Measurements from ENCODE around the gene ARL2BP.

DNA sequence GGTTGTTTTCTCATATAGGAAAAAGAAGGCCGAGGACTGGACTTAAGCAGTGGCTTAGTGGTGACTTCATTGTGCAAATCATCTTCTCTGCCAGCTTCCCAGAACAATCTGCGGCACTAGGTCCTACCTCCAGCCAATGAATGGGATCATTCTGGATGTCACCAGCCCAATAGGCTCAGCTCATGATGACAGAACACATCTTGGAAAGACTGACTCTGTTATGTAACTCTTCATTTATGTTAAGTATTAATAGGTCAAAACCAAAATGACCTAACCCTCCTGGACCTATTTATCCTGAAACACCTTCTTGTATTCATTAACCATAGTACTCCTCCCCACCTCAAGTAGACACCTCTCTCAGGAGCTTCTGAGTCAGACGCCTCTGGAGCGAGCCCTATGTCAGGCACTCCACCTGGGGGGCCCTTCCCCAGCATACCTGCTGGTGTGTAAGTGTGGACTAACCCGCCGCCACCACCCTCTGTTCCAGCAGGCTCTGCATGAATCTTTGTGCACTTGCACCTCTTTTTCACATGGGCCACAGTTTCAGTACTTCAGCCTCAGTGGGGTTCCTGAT lies 7.2 kb downstream of the ARL2BP start:
- TF ChIP-seq POLR2AphosphoS5 (IDR thresholded peaks at IDR 0.05; ENCODE audit: borderline replicate concordance, low read depth, low read length) (no peak), FOXP2 (optimal IDR thresholded peaks at IDR 0.05; ENCODE audit: control extremely low read depth, extremely low read length, insufficient read depth) (no peak)

Data from SK-N-MC (cell line).